ENCODE results near the gene AKR1B1. TPM values are rescaled to one million over a fixed set of nuclear protein-coding genes. Genes with fewer than 3 reads are reported as not detected.

AKR1B1 gene
- total RNA-seq, 1 donor from 2014 or later = 43.4 TPM

GRCh38 chr7:134407311-134407710 is 51.6 kb downstream of the AKR1B1 start:
- no peak for DNase-seq

GRCh38 chr7:134406431-134406830 is 52.5 kb downstream of the AKR1B1 start:
- DNase-seq = no peak

- no peak for DNase-seq
Observed at GRCh38 chr7:134405299-134405698, 53.6 kb downstream of the AKR1B1 start.

GRCh38 chr7:134403062-134403461 is 55.8 kb downstream of the AKR1B1 start:
- no peak for DNase-seq

GRCh38 chr7:134400859-134401258 is 58.0 kb downstream of the AKR1B1 start:
- no peak for DNase-seq

GRCh38 chr7:134396031-134396430 is 62.9 kb downstream of the AKR1B1 start:
- DNase-seq = no peak

- DNase-seq = no peak
Observed at GRCh38 chr7:134395604-134396003, 63.3 kb downstream of the AKR1B1 start.

GRCh38 chr7:134394056-134394455 is 64.8 kb downstream of the AKR1B1 start:
- no peak for DNase-seq

Other genes with a start within 250 kb of the AKR1B1 start
- gene SLC35B4, start 142.2 kb downstream of the AKR1B1 start, total RNA-seq = 14.5 and 19.5 TPM in 2 replicates
- gene AKR1B10, start 68.5 kb upstream of the AKR1B1 start, total RNA-seq = not detected in 2 replicates
- not detected in 2 replicates for gene AKR1B15, start 90.0 kb upstream of the AKR1B1 start, total RNA-seq
- 20.3 and 20.6 TPM in 2 replicates for gene BPGM, start 187.8 kb upstream of the AKR1B1 start, total RNA-seq